GM19238 (cell line): ENCODE measurements around the gene KYAT1.
"Not testable (repeated sequence)": the region's sequence is repeated elsewhere in the genome, so short reads cannot be mapped to it uniquely, and the experiment has no call there.

Experiments used
- DNase-seq: peaks from one replicate; pipeline ENCODE4 v3.0.0; 2011; ENCODE audit warnings: low spot score; ENCODE audit not compliant: insufficient read length

Gene KYAT1

DNA sequence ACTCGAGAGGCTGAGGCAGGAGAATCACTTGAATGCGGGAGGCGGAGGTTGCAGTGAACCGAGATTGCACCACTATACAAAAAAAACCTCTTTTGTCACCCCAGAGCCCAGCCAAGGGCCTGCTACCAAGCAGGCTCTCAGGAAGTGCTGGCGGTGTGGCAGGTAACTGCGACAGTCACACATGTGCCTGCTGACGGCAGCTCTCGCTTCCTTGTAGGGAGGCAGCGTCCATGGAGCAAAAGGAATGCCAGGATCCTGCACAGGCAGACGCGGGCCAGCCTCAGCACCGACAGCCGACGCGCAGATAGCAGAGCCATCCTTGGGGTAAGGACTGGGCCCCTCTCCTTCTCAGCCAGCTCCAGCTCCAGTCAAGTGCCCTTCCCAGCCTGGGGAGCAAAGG lies 4.0 kb upstream of the KYAT1 start:
- DNase-seq = no peak

DNA sequence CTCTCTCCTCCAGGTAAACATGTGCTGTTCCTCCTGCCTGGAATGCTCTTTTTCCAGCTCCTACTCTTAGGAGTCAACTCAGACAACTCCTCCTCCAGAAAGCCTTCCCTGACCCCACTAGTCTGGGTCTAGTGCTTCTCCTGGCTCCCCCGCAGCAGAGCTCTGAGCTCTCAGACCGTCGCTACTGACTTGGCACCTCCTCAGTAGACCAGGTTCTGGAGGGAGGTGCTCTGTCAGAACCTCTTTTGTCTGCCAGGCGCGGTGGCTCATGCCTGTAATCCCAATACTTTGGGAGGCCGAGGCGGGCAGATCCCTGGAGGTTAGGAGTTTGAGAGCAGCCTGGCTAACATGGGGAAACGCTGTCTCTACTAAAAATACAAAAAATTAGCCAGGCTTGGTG lies 3.6 kb upstream of the KYAT1 start:
- DNase-seq = no peak

DNA sequence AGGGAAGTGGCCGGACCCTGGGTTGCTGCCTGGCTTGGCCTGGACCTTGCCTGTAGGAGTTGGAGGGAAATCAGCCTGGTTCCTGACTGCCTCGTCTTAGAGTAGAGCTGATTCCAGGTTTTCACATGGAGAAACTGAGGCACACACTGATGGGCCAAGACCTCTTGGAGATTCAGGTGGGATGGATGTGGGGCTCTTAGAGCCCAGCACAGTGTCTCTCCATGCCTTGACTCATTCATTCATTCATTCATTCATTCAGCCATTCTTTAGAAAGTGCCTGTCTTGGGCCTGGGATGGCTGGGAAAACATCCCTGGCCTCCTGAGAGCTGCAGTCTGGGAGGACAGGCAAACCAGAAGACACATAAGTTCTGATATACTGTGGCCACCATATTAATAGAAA lies 2.4 kb upstream of the KYAT1 start:
- no peak for DNase-seq

- no peak for DNase-seq
Measured at GRCh38 chr9:128882677-128883603, 1.2 kb upstream of the KYAT1 start.

- DNase-seq = no peak
Measured at GRCh38 chr9:128877852-128878251, 3.9 kb downstream of the KYAT1 start.

- not testable (repeated sequence) for DNase-seq
Measured at GRCh38 chr9:128870941-128871265, 10.8 kb downstream of the KYAT1 start.

DNA sequence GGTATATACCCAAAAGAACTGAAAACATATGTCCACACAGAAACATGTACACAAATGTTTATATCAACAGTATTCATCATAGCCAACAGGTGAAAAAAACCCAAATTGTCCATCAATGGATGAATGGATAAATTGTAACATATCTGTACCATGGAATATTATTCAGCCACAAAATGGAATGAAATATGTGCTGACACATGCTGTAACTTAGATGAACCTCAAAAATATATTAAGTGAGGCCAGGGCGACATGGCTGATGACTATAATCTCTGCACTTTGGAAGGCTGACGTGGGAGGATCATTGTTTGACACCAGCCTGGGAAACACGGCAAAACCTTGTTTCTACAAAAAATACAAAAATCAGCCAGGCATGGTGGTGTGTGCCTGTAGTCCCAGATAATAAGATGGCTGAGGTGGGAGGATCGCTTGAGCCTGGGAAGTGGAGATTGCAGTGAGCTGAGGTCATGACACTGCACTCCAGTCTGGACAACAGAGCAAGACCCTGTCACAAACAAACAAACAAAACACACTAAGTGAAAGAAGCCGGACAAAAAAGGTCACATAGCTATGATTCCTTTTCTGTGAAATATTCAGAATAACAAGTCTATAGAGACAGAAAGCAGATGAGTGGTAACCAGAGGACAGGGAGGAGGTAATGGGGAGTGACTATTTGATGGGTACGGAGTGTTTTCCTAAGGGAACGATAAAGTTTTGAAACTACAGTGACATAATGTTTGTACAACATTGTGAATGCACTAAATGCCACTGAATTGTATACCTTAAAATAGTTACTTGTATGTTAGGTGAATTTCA lies 11.4 kb downstream of the KYAT1 start:
- DNase-seq = no peak

DNA sequence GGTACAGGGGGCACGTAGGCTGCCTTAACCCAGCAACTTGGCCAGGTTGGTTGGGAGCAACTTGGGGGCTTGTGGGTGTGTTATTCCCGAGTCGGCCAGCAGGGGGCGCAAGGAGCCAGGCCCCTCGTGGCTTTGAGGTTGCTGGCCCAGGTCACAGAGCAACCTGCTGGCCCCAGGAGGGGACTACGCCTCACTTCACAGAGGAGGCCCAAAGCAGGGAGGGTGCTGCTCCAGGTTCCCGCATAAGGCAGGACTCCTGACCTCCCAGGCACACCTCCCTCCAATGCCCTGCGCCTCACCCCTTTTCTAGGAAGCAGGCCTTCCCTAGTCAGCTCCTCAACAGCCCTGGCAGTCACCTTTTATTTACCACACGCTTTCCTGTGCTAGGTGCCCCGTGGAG lies 18.1 kb downstream of the KYAT1 start:
- DNase-seq = peak; percentile 78

DNA sequence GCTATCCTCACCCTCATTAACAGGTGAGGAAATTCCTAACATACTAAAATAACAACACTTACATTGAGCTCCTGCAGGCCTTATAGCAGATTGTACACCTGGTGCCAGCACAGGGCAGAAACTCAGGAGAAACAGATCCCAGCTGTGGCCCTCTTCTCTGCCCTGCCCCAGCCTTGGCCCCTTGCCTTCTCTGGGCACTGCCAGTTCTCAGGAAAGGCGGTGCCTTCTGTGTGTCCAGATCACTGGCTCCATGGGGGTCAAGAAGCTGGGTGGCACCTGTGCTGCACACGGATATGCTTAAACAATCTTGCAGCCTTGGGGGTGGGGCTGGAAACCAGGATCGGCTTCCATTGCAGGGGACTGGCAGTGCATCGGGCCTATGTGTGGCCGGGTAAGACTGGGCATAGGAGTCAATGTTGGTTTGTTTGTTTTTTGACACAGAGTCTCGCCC lies 19.3 kb downstream of the KYAT1 start:
- no peak for DNase-seq

DNA sequence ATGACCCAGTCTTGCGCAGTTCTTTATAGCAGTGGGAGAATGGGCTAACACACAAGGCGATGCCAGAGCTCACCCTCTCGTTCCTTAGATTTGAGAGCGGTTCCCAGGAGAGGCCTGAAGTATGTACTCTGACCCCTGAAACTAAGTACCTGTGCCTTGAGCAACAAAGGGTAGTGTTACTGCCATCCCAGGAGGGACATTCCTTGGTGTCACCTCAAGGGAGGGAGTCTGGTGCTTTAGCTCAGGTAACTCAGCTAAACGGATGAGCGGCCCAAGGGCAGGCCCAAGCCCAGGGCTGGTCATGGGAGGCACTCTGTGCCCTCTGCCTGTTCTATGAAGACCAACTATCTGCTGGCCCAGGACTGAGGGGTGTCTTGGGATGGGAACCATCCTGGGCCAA lies 20.2 kb downstream of the KYAT1 start:
- DNase-seq = no peak

- DNase-seq = no peak
Measured at GRCh38 chr9:128860937-128861336, 20.8 kb downstream of the KYAT1 start.

DNA sequence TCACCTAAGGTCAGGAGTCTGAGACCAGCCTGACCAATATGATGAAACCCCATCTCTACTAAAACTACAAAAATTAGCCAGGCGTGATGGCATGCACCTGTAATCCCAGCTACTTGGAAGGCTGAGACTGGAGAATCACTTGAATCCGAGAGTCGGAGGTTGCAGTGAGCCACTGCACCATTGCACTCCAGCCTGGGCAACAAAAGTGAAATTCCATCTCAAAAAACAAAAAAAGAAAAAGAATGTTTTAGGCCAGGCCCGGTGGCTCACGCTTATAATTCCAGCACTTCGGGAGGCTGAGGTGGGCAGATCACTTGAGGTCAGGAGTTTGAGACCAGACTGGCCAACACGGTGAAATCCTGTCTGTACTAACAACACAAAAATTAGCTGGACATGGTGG lies 23.3 kb downstream of the KYAT1 start:
- not testable (repeated sequence) for DNase-seq

GRCh38 chr9:128854454-128854853 lies 27.3 kb downstream of the KYAT1 start:
- DNase-seq = not testable (repeated sequence)

DNA sequence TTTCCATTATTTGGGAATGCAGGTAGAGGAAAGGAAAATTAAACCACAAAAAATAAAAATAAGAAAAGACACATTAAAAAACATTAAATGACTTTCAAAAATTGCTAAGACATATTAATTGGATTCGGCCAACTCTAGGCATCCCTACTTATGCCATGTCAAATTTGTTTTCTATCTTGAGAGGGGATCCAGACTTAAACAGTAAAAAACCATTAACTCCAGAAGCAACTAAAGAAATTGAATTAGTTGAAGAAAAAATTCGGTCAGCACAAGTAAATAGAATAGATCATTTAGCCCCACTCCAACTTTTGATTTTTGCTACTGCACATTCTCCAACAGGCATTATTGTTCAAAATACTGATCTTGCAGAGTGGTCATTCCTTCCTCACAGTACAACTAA lies 29.1 kb downstream of the KYAT1 start:
- not testable (repeated sequence) for DNase-seq

DNA sequence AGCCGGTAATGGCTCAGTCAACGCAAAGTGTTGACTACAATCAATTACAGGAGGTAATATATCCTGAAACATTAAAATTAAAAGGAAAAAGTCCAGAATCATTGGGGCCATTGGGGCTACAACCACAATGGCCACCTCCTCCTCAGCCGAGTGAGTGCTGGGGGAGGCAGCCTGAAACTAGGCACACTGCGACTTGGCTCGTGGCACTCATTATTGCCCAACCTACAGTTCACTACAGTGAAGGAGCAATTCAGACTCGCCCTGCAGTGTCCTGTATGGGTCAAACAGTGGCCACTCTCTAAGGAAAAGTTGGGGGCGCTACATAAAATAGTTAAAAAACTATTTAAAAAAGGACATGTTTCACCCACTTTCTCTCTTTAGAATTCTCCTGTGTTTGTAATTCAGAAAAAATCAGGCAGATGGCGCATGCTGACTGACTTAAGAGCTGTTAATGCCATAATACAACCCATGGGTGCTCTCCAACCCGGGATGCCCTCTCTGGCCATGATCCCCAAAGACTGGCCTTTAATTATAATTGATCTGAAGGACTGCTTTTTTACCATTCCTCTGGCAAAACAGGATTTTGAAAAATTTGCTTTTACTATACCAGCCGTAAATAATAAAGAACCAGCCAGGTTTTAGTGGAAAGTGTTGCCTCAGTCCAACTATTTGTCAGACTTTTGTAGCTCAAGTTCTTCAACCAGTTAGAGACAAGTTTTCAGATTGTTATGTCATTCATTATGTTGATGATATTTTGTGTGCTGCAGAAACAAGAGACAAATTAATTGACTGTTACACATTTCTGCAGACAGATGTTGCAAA lies 29.8 kb downstream of the KYAT1 start:
- not testable (repeated sequence) for DNase-seq

- not testable (repeated sequence) for DNase-seq
Measured at GRCh38 chr9:128851024-128851423, 30.7 kb downstream of the KYAT1 start.

DNA sequence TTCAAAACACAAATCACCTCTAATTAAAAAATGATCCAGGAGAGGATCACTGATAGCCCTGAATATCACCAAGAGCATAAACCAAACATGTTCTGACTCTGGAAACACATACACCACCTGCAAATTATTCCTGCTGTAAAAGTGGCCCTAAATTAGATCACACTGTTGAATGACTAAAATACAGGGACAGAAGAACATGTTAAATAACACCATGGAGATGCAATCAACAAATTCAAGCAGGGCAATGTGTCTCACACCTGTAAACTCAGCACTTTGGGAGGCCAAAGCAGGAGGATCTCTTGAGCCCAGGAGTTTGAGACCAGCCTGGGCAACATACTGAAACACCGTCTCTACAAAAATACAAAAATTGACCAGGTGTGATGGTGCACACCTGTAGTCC lies 33.9 kb downstream of the KYAT1 start:
- DNase-seq = no peak

GRCh38 chr9:128846680-128847030 lies 35.1 kb downstream of the KYAT1 start:
- DNase-seq = no peak

DNA sequence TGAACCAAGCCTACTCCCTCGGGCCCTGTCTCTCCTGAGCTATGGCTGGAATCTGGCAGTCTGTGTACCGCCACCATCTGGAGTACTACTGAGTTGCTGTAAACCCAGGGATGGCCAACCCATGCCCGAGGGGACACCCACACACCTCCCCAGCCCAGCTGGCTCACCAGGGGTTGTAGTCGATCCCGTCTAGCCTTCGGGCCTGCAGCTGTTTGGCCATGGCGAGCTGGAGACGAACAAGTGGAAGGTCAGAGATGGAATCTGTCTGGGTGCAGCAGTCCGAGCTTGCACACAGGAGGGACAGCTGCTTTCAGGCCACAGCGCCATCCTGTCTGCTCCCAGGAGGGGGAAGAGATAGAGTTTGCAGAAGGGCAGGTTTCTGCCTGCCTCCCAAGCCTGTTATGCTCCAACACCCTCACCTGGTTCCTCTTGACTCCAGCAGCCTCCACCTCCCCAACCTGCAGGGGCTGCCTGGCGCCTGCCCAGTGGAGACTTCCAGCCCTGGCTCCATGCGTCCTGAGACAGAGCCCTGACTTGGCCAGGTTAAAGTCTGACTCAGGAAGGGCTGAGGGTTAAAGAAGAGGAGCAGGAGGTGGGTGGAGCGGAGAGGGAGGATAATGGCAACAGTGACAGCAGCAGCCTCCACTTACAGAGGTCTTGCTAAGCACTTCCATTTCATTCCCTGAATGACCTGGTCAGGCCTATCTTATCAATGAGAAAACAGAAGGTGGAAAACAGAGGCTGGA lies 36.4 kb downstream of the KYAT1 start:
- DNase-seq = no peak

- DNase-seq = not testable (repeated sequence)
Measured at GRCh38 chr9:128843171-128843570, 38.6 kb downstream of the KYAT1 start.
